GM19239 (cell line): Measurements from ENCODE around the gene KCNN1.
A peak's percentile ranks its signal among the peaks of the same experiment; 100 is the strongest.
"Not testable (repeated sequence)": the region's sequence is repeated elsewhere in the genome, so short reads cannot be mapped to it uniquely, and the experiment has no call there.

ENCODE experiments used
- DNase-seq: peaks from one replicate; pipeline ENCODE4 v3.0.0; 2011; ENCODE audit warnings: low spot score; ENCODE audit not compliant: insufficient read length
- FAIRE-seq: peaks from 2 replicates; lab custom pipeline; 2011; peaks lifted over from hg19 to GRCh38; lab: Jason Lieb, UNC

KCNN1 gene

DNA sequence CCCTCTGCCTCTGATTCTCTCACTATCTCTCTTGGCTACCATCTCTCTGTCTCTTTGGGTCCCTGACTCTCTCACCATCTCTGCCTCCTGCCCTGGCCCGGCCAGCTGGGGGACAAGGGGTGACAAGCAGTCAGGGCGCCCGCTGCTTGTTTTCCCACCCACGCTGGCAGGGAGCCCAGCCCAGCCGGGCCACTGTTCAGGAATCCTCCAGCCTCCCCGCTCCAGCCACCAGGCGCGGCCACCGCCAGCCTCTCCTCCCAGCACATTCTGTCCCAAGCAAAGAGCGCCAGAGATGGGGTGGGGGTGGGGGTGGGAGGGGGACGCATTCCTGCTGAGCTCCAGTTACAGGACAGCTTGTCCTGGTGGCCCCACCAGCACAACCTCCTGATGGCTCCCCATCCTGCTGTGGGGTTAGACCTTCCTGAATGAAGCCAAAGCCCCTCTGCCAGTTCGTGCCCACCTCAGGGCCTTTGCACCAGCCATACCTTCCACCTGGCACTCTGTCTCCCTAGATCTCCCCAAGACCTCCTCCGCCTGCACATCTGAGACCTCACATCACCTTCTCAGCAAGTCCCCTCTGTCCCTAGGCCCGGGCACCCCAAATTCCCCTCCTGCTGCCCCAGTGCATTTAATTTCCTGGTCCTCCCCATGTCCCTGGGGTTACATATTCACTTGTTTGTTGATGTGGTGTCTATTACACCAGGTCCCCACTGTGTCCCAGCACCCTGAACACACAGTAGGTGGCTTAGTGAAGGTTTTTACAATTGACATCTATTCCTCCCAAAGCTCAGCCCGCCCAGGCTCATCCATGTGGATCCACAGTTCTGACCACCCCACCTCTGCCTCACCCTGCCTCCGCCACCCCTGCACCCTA, 53.5 kb downstream of the KCNN1 start:
- no peak for DNase-seq
- FAIRE-seq: no peak

DNA sequence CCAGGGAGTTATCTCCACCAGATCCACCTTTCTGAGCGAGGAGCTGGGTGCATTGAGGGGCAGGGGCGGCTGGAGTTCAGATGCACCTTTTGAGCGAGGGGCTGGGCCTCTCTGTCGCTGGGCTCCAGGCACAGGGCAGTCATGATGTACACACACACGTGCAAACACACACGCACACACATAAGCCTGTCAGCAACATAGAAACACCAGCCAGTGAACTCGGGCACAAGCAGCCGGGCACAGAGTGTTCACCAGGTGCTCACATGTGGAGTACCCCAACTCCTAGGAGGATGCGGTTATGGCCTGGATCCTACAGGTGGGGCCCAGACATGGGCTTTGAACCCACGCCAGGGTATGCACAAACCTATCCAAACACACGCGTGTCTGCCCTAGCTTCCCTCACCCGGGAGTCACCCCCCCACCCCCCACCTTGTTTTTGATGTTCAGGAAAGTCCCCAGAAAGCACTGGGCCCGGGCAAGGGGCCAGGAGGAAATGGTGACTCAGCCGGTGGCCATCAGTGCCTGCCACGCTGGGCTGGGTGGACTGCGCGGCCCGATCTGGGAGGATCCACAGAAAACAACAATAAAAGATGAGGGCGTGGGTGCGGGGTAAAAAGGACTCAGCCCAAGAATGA, 54.3 kb downstream of the KCNN1 start:
- no peak for FAIRE-seq
- DNase-seq: no peak

DNA sequence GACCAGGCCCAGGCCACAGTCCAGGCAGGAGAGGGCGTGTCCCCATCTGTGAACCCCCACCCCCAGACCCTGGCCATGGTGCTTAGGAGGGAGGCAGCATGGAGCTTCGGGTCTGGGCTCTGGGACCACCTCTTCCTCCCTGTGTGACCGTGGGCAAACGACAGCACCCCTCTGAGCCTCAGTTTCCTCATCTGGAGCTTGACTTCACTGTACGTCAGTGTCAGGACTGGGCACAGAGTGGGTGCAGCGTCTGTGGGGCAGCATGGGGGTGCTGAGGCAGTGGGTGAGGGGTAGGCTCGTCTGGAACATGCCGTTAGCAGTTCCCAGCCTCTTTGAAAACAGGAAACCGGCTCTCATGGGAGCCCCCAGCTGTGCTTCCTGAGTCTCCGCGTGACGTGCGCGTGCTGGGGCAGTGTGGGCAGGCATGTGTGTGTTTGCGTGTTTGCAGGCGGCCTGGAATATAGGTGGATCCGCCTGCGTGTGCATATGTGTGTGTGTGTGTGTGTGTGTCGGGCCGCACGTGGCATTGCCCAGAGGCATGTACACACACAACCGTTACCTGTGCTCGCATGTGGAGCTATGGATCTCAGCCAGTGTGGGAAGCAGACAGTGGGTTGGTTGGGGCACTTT, 56.8 kb downstream of the KCNN1 start:
- DNase-seq (no peak), FAIRE-seq (no peak)

DNA sequence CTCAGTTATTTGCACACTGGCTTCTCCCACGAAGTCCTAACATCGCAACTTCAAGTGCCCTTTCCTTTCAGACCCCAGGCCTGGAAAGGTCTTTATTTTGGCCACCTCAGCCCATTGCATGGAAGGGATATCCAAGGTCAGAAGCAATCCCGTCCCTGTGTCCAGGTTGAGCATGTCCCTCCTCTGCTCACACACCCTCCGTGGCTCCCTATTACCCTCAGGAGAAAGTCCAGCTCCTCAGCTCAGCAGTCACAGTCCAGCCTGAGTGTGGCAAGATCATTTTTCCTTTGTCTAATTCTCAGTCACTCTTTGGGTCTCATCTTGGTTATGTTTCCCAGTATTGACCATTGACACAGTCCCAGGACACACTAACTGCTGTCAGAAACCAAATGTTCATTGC, 60.2 kb downstream of the KCNN1 start:
- DNase-seq (no peak), FAIRE-seq (no peak)

DNA sequence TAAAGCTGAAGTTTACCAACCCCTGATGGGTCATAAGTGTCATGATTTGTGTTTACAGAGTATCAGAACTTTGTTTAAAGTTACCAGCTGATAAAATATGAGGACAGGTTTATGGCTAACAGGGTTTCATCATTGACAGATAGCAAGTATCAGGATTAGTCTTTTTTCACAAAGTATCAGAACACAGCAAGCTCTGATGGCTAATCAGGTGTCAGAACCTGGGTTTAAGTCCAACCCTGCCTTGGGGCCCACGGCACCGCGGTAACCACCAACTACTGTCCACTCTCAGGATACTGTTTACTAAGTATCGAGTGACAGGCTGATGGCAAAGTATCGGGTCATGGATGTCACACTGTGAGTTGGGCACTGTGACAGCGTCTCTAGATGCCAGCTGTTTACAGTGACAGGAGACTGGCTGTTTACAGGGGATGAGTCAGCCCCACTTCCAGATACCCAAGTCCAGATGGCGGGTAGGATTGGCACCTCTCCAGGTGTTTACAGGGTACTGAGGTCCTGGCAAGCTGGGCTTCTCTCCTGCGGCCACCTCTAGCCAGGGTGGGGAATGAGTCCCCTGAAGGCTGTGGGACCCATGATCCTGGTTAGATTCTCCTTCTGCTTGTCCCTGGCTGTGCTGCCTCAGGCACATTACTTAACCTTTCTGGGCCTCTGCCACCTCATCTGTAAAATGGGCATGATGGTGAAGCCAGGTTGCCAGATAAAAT, 62.9 kb downstream of the KCNN1 start:
- DNase-seq: no peak

DNA sequence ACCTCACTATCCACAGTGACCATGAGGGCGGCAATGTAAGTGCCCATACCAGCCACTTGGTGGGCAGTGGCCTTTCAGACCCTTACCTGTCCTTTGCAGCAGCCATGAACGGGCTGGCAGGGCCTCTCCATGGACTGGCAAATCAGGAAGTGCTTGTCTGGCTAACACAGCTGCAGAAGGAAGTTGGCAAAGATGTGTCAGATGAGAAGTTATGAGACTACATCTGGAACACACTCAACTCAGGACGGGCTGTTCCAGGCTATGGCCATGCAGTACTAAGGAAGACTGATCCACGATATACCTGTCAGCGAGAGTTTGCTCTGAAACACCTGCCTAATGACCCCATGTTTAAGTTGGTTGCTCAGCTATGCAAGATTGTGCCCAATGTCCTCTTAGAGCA, 64.5 kb downstream of the KCNN1 start:
- DNase-seq, FAIRE-seq: not testable (repeated sequence)

More for the DNA sequence above, 62.9 kb downstream of the KCNN1 start:
- FAIRE-seq: no peak

DNA sequence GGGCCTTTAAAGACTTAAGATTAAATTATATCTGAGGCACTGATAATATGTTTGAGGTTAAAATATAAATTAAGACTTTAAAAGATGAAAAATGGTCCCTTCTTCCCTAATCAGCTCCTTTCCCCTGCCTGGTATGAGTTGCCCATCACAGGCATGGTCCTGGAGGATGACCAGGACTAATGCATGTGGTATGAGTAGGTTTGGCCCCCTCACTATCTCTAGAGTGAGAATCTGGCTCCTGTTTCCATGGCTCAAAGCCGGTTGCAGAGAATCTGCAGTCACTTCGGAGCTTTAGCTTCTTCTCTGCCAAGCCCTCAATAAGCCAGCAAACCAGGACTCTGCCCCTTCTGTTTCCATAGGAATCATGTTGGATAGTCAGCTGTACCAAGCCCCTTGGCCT, 65.2 kb downstream of the KCNN1 start:
- DNase-seq, FAIRE-seq: not testable (repeated sequence)

DNA sequence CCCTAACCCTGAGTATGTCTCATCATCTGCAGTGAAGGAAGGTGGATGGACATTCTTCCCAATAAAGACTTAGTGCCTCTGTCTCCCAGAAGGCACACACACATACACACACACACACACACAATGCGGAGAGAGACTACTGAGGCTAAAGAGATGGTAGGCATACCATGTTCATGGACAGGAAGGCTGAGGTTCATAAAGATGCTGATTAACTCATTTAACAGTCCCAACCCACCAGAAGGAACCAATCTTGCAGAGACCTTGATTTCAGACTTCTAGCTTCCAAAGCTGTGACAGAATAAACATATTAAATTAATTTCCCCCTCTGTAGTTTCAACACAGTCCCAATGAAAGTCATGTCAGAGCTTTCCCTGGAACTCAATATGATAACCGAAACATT, 74.1 kb downstream of the KCNN1 start:
- DNase-seq (no peak), FAIRE-seq (no peak)

DNA sequence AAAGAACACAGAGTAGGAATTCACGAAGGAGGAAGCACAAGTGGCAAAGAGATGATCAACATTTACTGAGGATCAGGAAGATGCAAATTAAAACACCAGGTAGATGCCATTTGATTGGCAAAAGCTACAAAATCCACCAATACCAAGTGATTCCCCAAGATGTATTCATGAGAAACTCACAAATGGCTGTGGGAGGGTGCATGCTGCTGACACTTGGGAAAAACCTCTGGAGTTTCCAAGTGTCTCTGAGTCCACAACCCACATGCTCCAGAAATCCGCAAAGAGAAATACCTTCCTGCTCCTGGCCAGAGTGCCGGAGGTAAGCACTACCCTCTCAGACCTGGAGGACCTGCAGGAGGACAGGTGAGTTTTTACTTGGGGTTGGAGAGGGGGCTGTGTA, 76.8 kb downstream of the KCNN1 start:
- FAIRE-seq: no peak

DNA sequence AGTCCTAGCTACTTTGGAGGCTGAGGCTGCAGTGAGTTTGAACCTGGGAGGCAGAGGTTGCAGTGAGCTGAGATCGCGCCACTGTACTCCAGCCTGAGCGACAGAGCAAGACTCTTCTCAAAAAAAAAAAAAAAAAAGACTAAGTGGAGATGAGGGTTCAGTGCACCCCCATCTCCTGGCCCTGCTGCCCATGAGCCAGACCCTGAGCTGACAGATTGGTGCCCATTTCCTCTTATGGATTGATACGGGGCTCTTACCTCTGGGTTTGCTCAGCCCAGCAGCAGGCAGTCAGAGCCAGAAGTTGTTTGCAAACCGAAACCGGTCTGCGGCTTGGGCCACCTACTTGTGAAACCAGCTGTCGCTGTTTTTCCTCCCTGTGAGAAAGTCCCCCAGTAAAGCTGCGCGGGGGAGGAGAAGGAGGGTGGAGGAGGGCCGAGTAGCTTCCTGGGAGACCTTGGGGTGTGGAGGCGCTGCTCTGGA, 78.0 kb downstream of the KCNN1 start:
- FAIRE-seq (peak; percentile 99), DNase-seq (peak; percentile 93)

More for the DNA sequence above, 76.8 kb downstream of the KCNN1 start:
- DNase-seq: no peak

DNA sequence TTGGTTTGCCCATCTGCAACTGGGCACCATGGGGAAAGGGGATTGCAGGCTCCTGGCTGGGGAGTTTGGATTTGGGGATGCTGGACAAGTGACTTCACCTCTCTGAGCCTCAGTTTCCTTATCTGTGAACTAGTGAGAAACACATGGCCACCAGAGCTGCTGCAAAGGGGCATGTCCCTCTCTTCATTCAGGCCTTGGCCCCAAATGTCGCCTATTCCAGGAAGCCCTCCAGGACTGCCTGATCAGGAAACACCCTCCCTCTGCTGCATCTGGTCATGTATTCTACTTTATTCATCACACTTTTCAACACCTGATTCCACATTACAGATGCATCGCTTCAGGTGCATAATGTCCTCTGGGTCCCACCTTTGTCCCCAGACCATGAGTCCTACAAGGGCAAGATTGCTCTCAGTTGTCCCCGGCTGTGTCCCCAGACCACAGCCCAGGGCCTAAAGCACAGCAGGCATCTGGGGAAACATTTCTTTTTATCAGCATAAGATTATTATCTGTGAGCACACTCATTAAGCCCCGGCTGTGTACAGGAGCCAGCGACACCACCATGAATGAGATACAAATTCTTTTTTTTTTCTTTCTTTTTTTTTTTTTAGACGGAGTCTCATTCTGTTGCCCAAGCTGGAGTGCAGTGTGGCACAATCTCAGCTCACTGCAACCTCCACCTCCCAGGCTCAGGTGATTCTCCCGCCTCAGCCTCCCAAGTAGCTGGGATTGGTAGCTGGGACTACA, 78.6 kb downstream of the KCNN1 start:
- DNase-seq (no peak), FAIRE-seq (no peak)

DNA sequence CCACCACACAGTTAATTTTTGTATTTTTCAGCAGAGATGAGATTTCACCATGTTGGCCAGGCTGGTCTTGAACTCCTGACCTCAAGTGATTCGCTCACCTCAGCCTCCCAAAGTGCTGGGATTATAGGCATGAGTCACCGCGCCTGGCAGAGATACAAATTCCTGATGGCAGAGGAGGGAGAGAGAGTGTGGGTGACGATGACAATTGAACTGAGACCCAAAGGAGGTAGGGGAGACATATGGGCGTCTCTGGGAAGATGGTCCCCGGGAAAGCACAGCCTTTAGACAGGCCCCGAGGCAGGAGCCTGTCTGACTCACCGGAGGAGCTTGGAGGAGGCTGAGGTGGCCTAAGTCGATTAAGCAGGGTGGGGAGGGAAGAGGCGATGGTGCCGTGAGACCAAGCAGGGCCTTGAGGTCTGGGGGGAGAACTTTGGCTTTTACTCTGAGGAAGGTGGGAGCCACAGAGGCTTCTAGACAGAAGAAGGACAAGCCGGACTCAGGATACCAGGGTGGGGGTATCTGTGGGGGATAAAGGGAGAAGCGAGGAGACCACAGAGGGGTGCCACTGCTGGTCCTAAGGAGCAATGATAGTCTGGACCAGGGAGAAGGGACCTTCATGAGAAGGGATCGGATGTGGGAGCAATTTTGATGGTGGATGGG, 79.3 kb downstream of the KCNN1 start:
- DNase-seq: no peak
- FAIRE-seq: no peak

DNA sequence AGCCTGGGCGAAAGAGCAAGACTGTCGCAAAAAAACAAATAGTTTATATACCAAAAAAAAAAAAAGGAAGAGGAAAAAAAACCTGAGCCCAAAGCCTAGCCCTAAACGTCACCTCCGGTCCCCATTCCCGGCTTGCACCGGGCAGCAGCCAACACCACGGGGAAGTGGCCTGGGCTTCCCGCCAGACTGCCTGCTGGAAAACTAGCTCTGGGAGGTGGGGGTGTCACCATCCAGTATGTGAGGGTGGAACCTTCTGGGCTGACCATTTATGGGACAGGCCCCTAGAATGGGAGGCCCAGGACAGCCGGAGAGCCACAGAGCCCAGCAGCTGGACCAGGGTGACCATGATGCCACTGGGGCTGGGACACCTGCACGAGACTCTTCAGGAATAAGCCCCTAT, 82.5 kb downstream of the KCNN1 start:
- FAIRE-seq (no peak), DNase-seq (no peak)
